ENCODE results near the gene AP3S2. TPM values are rescaled to one million over a fixed set of nuclear protein-coding genes. Genes with fewer than 3 reads are reported as not detected.
"Not testable (repeated sequence)": the region's sequence is repeated elsewhere in the genome, so short reads cannot be mapped to it uniquely, and the experiment has no call there.

AP3S2 gene
- polyA plus RNA-seq, 3 donors: 29.8 to 44.9 (median 44.1) TPM

DNA sequence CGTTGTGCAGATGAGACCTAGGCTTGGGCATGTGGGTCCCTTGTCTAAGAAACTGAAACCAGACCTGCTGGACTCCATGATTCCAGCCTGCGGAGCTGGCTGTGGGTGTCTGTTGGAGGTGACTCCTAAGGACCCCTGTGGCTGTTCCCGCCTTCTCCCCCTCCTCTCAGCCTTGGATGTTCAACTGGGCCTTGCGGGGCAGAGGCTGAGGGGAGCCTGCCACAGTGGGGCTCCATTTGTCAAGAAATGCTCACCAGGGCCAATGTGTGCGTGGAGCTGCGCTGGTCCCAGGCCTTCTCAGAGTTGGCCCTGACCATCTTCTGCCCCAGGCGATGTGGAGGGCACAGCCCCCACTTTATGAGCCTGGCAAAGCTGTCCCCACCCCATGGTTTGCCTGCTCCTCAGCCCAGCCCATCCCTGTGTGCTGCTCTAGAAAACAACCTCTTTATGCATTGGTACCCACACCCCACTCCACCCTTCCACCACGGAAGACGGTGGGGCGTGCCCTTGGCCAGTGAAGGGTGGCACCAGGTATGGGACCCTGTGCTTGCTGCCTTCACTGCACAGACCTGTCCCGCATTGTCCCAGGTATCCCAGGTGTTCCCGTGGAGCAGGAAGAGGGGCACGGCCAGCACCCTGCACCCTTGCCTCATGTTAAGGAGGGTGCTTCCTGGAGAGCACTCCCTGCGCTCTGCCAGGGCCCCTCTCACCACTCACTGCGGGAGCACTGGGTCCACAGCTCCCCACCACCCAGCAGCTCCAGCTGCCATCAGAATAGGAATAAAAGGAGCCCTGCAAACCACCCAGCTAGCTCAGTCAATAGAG is 109.7 kb downstream of the AP3S2 start:
- DNase-seq: no peak

DNA sequence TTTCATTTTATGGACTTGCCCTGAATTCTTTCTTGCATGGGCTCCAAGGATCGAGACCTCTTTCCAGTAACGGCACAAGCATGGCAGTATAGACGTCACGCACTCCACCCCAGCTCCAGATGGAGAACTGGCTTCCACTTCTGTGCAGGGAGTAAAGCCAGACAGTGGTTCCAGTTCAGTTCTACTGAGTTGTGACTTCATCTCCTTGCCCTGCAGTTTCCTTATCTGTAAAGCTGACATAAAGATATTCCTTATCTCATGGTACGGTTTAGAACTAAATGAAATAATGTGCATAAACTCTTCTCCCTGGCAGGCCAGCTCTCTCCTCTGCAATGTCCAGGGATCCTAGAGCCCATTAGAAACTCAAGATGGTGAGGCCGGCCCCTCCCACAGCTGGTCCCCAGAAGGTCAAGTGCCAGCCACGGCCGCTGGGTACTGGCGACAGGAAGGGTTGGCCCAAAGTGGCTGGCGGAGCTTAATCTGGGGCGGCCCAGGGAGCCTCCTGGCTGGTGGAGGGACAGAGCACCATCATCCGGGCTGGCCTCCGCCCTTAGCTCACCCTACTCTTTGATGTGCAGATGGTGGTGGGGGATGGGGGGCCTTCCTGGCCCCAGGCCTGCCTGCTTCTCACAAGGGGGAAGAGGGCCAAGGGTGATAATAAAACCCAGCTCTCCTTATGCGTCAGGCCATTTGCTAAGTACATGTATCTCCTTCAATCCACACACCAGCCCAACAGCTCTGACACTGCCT is 110.5 kb downstream of the AP3S2 start:
- no peak for DNase-seq

DNA sequence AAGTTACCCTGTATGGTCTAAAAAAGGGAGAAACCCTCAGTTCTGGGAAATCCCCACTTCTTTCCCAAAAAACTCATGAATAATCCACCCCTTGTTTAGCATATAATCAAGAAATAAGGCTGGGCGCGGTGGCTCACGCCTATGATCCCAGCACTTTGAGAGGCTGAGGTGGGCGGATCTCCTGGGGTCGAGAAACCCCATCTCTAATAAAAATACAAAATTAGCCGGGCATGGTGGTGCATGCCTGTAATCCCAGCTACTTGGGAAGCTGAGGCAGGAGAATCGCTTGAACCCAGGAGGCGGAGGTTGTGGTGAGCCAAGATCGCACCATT is 111.2 kb downstream of the AP3S2 start:
- DNase-seq: not testable (repeated sequence)

DNA sequence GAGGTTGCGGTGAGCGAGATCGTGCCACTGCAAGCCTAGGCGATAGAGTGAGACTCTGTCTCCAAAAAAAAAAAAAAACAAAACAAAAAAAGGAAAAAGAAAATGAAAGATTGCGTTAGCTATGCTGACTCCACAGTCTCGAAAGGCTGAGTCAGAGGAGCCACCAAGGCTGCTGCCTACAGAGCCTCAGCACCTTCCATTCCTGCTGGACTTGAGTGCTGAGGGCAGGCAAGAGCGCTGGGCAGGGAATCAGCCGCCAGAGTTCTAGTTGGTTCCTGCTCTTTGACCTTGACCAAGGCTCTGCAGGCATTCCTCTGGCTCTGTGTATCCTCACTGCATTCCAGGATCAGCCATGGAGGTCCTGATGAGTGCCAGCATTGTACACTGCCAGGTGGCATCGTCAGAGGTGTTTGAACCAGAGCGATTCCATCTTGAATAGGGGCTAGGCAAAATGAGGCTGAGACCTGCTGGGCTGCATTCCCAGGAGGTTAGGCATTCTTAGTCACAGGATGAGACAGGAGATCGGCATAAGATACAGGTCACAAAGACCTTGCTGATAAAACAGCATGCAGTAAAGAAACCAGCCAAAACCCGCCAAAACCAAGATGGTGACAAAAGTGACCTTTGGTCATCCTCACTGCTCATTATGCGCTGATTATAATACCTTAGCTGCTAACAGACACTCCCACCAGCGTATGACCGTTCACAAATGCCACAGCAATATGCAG is 111.7 kb downstream of the AP3S2 start:
- DNase-seq: no peak

- no peak for DNase-seq
These were observed 112.7 kb downstream of the AP3S2 start for GRCh38 chr15:89781055-89781454.

DNA sequence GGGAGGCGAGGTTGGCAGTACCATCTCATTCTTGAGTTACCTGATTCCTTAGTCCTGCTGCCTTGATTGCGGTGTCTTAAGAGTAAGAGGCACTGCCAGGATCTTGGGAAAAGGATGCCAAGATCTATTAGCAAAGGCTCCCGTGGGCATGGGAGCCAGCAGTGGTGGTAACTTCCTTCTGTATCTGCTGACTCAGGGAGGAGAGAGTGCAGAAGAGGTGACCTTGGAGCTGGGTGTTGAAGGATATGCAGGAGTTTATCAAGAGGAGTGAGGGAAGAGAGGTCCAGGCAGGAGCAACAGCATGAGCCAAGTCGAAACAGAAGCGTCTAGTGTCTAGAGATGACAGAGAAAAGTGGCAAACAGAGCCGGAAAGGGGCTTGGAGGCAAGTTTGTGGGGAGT is 113.2 kb downstream of the AP3S2 start:
- no peak for DNase-seq

Other genes with a start within 250 kb of the AP3S2 start
- 10 to 100 TPM; 13.0 to 17.1 (median 14.1) TPM for gene KIF7, start 238.5 kb downstream of the AP3S2 start, polyA plus RNA-seq (ENCODE audit: insufficient read length in 3 of 3)
- 1 to 10 TPM in 2 of 3 donors, under 1 TPM in 1; 0.97 to 1.4 (median 1.3) TPM for gene PLIN1, start 214.6 kb downstream of the AP3S2 start, polyA plus RNA-seq (ENCODE audit: insufficient read length in 3 of 3)
- gene PEX11A, start 203.2 kb downstream of the AP3S2 start, polyA plus RNA-seq (ENCODE audit: insufficient read length in 3 of 3): 10 to 100 TPM; 17.3 to 20.6 (median 19.8) TPM
- gene WDR93, start 203.2 kb downstream of the AP3S2 start, polyA plus RNA-seq (ENCODE audit: insufficient read length in 3 of 3): 1 to 10 TPM; 2.4 to 4.0 (median 3.4) TPM
- 1 to 10 TPM; 1.3 to 2.0 (median 1.8) TPM for gene MESP1, start 142.7 kb downstream of the AP3S2 start, polyA plus RNA-seq (ENCODE audit: insufficient read length in 3 of 3)
- gene MESP2, start 117.7 kb downstream of the AP3S2 start, polyA plus RNA-seq (ENCODE audit: insufficient read length in 3 of 3): under 1 TPM; 0.44 to 0.49 (median 0.47) TPM
- gene ANPEP, start 79.1 kb downstream of the AP3S2 start, polyA plus RNA-seq (ENCODE audit: insufficient read length in 3 of 3): 100 to 1,000 TPM; 110 to 123 (median 121) TPM
- gene ARPIN, start 19.0 kb upstream of the AP3S2 start, polyA plus RNA-seq (ENCODE audit: insufficient read length in 3 of 3): 10 to 100 TPM; 25.7 to 31.6 (median 31.1) TPM
- gene ZNF710, start 107.3 kb upstream of the AP3S2 start, polyA plus RNA-seq (ENCODE audit: insufficient read length in 3 of 3): 10 to 100 TPM; 17.6 to 26.6 (median 17.9) TPM
- gene IDH2, start 208.5 kb upstream of the AP3S2 start, polyA plus RNA-seq (ENCODE audit: insufficient read length in 3 of 3): 100 to 1,000 TPM; 195 to 249 (median 224) TPM

All from renal pelvis (tissue), 4 donors.